Stimulated activated naive CD4-positive, alpha-beta T cell treated with Interleukin-2 at 50 U/mL for 16 hours (primary cell): Measurements from ENCODE around the gene KIF3B.
"Not testable (repeated sequence)": the region's sequence is repeated elsewhere in the genome, so short reads cannot be mapped to it uniquely, and the experiment has no call there.

Experiments used
- DNase-seq: peaks from one replicate; lab custom pipeline; 2025; lab: John Stamatoyannopoulos, UW

KIF3B gene

DNA sequence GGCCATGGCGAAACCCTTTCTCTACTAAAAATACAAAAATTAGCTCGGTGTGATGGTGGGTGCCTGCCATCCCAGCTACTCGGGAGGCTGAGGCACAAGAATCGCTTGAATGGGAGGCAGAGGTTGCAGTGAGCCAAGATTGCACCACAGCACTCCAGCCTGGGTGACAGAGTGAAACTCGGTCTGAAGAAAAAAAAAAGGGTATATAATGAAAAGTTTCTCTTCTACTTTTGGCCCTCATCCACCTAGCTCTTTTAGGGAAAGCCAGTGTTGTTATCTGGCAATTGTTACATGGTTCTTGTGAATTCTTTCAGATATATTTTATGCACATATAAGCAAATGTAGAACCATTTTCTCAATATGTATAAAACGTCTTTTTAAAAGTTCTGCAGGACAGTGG lies 19.0 kb downstream of the KIF3B start:
- DNase-seq: no peak

DNA sequence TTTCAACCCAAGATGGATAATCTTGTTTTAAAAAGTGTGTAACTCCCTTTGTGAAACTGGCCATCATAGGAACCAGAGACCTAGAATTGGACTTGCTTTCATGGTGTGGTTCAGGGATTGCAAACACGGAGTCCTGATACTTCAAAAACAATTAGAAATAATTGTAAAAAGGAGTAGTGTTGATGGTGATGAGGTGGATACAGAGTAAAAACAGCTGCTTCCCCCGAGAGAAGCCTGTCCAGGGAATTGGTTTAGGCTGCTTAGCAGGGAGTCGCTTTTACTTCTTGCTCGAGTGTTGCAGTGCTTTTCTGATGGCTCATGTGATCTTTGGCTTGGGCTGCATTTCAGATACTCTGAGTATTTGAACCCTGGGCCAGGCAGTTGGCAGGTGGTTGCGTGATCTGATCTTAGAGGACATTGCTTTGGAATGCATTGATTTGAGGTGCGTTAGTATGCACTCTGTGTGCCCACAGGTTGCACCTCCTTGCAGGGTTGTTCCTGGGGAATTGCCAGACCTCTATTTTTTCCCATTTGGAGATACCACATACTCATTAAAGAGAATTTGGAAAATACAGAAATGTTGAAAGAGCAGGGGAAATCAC lies 19.5 kb downstream of the KIF3B start:
- no peak for DNase-seq

DNA sequence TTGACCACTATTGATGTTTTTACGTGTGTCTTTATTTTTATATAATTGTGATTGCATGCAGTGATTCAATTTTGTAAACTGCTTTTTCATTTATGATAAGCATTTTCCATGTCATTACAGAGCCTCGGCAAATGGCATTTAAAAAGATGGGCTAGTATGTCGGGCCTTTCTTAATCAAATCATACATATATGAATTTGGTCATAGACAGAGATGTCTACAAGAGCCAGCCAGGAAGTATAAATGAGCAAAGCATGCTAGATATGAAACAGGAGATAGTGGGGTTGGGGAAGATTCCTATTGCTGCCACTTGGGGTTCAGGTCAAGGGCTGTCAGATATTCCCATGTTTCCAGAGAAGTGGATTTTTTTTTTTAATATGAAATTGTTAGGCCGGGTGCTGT lies 20.0 kb downstream of the KIF3B start:
- no peak for DNase-seq

DNA sequence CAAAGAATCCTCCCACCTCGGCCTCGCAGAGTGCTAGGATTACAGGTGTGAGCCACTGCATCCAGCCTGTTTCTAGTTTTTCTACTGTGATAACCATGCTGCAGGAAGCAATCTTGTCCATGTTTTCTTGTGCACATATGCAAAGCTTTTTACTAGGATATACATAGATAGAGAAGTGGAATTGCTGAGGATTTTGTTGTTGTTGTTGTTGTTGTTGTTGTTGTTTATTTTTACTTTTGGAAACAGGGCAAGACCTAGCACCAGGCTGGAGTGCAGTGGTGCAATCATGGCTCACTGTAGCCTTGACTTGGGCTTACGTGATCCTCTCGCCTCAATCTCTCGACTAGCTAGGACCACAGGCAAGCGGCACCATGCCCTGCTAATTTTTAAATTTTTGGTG lies 23.2 kb downstream of the KIF3B start:
- DNase-seq: no peak

DNA sequence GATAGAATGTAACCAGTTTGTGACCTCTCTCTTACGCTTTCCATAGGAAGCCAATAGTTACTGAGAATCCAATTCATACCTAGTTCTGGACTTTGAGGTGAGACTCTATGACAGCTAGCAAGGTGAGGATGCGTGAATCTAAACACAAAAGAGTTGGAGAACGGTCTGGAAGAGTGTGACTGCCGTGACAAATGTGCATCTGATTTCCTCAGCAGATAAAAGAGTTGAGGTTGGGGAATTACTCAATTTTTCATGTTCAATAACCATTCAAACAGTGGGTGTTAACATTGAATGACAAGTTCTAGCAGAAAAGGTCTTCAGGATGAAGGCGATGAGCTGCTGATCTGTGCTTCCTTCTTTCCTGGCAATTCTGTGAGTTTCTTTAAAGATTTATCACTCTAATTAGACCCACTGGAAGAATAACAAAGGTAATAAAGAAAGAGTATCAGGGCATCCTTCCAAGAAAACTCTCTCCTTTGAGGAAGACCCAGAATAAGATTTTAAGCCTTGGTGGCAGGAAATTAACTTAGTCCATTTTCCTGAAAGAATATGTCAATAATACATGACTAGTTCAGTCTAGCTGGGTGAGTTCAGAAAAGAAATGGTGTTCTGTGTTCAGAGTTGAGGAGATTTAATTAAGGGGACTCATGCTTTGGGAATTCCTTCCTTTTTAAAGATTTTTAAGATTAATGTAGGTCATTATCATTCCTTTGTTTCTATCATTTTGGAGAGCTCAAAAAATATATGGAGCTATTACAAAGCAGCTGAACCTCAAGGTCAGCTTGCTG lies 24.5 kb downstream of the KIF3B start:
- no peak for DNase-seq

DNA sequence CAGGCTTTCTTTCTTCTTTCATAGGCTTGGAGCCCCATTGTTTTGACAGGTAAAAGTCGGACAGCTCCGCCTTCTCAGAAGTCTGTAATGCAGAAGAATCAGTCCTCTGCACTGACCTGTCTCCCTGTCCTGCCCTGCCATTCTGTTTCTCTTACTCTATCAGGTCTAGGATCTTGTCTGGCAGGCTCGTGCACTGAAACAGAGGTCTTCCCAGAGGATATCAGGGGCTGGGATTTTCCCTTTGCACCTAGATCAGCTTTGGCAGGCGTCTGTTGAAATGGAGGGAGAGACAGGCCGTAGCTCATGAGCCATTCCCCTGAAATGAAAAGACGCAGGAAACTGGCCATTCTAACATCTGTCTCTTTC lies 25.0 kb downstream of the KIF3B start:
- DNase-seq: no peak

DNA sequence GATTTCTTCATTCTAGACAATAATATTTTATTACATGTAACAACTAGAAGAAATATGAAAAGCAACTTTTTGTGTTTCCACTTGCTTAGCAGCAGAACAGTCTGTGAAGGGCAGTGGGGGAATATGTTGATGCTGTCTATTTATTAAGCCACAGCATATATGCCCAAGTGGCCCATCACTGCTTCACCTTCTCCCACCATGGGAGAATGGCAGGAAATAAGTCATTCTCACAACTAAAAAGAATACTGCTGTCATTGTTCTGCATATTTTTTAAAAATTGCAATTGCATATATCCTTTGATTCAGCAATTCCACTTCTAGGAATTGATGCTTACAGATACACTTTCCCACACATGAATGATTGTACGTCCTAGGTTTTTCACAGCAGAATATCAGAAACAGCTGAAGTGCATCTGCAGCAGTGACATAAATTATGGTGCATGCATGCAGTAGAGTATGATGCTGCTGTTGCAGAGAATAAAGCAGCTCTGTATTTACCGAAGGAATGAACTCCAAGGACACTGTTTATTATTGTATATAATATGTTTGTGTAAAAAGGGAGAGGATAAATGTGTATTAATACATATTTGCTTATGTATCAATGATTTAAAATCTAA lies 26.8 kb downstream of the KIF3B start:
- no peak for DNase-seq

DNA sequence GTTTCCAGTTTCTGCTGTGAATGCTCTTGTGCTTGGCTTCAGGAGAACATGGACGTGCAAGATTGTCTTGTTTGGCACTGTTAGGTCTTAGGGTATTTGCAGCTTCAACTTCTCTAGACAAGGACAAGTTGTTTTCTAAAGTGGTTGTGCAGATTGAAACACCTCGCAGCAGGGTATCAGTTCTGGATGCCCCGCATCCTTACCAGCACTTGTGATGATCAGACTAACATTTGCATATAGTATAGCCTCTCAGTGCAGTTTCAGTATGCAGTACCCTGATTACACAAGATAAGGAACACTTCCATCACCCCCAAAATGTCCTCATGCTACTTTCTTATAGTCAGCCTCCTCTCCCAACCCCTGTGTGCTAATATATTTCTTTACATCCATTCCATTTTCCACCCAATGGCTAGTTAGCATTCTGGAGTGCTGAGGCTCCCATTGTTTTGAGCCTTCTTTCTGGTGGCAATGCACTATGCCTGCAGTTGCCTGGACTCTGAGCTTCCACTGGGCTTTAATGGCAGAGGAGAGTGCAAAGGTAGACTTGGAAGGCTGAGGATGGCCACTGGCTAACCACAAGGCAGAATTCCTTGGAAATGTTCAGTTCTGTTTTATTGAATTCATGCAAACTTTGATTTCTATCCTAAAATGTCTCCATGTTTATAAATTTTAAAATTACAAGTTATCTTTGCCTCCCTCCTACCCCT lies 35.4 kb downstream of the KIF3B start:
- no peak for DNase-seq

DNA sequence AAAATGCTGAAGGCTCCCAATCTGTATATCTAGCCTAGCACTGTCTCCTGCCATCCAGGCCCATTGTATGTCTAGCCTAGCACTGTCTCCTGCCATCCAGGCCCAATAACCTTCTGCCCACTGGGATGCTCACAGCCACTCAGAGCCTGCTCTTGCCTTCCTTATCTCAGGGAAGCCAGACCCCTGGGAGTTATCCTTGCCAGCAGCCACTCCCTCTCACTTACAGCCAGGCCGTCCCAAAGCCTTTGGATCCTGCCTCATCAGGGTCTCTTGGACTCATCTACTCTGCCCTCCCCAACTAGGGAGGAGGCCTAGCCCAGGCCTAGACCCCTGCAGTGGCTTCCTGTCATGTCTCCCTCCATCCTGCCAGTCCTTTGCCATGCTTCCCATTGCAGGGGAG lies 37.3 kb downstream of the KIF3B start:
- no peak for DNase-seq

DNA sequence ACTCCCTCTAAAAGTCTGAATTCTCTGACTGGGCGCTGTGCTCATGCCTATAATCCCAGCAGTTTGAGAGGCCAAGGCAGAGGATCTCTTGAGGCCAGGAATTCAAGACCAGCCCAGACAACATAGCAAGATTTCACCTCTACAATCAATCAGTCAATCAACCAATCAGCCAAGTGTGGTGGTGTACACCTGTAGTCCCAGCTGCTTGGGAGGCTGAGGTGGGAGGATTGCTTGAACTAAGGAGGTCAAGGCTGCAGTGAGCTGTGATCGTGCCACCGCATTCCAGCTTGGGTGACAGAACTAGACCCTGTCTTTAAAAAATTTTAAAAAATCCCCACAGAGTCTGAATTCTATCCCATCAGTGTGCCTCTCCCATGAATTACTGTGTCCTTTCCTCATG lies 37.9 kb downstream of the KIF3B start:
- no peak for DNase-seq

DNA sequence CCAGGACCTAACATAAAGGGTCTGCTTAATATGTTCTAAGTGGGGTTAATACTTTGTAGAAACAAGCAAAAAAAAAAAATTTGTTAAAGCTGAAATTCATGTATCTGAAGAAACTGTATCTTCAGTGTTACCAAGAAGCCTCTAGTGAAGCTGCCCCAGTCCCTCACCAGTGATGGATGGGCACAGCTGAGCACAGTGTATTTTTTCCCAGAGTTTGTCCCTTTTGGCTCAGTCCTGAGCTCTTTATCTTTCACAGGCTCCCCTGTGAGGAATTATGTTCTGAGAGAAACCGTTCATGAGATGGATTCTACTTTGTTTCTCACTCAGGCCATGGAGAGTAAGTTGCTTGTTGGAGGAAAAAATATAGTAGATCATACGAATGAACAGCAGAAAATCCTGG lies 38.4 kb downstream of the KIF3B start:
- no peak for DNase-seq

DNA sequence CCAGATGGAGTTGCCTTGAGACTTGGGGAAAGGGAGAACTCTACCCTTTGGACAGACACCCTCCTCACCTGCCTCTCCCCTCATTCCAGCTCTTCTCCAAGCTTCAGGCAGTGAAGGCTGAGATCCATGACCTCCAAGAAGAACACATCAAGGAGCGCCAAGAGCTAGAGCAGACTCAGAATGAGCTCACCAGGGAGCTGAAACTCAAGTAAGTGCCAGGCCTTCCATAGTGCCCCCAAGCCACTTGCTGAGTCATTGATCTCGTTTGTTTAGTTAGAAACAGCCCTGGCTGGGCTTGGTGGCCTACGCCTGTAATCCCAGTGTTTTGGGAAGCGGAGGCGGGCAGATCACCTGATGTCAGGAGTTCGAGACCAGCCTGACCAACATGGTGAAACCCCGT lies 39.2 kb downstream of the KIF3B start:
- no peak for DNase-seq

DNA sequence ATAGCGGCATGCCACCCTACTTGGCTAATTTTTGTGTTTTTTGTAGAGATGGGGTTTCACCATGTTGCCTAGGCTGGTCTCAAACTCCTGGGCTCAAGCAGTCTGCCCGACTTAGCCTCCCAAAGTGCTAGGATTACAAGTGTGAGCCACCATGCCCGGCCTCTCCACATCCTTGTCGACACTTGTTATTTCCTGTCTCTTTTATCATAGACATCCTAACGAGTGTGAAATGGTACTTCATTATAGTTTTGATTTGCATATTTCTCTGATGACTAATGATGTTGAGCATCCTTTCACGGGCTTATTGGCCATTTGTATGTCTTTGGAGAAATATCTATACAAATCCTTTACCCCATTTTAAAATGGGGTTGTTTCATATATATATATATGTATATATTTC lies 41.6 kb downstream of the KIF3B start:
- DNase-seq: no peak

DNA sequence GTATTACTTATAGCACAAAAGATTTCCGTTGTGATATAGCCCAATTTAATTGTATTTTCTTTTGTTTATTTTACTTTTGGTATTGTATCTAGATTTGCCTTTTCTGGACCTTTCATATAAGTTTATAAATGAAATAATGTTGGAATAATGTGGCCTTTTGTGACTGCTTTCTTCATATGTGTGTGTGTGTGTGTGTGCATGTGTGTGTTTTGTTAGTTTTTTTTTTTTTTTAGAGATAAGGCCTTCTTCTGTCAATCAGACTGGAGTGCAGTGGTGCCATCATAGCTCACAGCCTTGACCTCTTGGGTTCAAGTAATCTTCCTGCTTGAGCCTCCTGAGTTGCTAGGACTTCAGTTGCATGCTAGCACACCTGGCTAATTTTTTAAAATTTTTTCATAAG lies 42.9 kb downstream of the KIF3B start:
- no peak for DNase-seq

DNA sequence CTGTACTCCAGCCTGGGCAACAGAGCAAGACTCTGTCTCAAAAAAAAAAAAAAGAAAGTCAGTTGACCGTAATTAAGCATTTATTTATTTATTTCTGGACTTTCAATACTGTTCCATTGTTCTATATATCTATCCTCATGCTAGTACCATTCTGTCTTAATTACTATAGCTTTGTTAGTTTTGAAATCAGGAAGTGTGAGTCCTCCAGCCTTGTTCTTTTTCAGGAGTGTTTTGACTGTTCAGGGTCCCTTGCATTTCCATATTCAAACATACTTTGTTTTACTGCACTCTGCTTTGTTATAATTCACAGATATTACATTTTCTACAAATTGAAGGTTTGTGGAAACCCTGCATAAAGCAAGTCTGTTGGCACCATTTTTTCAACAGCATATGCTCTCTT lies 43.9 kb downstream of the KIF3B start:
- DNase-seq: no peak

DNA sequence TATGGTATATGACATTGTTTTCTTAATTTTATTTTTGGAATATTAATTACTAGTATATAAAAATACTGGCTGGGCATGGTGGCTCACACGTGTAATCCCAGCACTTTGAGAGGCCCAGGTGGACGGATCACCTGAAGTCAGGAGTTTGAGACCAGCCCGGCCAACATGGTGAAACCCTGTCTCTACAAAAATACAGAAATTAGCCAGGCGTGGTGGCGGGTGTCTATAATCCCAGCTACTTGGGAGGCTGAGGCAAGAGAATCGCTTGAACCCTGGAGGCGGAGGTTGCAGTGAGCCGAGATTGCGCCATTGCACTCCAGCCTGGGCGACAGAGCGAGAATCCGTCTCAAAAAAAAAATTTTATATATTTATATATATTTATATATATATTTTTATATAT lies 44.8 kb downstream of the KIF3B start:
- not testable (repeated sequence) for DNase-seq

DNA sequence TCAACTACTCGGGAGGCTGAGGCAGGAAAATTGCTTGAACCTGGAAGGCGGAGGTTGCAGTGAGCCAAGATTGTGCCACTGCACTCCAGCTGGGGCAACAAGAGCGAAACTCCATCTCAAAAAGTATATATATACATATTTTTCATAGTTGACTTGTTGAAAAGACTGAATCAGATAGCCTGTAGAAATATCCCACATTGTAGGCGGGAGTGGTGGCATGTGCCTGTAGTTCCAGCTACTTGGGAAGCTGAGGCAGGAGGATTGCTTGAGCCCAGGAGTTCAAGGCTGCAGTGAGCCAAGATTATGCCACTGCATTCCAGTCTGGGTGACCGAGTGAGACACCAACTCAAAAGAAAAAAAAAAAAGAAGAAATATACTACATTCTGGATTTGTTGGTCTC lies 46.3 kb downstream of the KIF3B start:
- not testable (repeated sequence) for DNase-seq

DNA sequence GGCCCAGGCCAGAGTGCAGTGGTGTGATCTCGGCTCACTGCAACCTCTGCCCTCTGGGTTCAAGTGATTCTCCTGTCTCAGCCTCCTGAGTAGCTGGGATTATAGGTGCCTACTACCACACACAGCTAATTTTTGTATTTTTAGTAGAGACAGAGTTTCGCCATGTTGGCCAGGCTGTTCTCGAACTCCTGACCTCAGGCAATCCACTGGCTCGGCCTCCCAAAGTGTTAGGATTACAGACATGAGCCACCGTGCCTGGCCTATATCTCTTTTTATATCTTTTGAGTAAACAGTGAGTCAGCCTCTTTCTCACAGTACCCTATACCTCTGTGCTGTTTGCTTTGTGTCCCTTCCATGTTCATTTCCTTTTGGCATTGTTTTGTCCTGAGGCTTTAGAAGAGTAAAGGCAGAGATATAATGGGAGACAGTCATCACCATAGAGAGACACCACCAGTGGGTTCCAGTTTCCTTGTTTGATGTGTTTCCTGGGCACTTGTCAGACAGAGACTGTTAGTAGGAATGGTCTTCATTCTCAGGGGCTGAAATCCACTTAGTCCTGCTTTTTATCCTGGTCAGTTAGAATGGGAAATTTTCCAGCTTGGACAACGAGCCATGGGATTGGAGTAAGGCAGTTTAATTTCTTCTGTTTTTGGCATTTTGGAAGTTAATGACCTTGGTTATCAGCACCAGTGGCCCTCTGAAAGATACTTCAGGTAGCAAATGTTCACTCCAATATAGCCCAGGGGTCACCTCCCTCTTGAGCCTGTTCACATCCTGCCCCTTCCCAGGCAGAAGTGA lies 48.5 kb downstream of the KIF3B start:
- DNase-seq: no peak

DNA sequence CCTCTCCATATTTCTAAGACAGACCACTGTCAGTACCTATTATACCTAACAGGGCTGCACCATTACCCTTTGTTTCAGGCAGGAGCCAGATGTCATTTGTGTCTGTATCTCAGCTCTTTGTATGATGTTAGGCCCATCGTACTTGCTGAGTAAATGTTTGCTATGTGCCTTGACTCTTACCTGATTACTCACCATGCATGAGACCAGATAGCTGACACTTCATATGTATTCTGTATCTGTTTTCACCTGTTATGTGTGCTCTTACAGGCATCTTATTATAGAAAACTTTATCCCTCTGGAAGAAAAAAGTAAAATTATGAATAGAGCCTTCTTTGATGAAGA lies 49.0 kb downstream of the KIF3B start:
- no peak for DNase-seq

DNA sequence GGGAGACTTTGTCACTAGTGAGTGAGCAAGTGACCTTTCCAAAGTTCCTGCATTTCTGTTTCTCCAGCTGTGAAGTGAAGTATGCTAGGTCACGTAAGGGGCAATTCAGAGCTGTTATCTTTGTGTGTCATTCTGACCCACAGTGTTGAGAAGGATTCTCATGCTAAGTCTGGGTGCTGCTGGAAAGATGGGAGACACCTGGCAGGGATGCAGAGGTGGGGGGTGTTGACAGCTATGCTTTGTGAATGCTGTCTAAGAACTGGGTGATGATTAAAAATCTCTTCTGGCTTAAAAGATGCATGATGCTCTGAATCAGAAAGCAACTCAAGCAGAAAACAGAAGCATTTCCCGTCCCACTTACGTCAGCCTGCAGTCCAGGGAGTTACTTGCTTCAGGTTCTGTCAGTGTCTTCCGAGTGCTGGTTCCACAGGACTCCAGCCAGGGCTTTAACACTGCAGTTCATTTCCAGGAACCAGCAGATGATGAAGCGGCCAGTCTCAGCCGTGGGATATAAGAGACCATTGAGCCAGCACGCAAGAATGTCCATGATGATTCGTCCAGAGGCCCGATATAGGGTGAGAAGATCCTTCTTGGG lies 49.7 kb downstream of the KIF3B start:
- no peak for DNase-seq

DNA sequence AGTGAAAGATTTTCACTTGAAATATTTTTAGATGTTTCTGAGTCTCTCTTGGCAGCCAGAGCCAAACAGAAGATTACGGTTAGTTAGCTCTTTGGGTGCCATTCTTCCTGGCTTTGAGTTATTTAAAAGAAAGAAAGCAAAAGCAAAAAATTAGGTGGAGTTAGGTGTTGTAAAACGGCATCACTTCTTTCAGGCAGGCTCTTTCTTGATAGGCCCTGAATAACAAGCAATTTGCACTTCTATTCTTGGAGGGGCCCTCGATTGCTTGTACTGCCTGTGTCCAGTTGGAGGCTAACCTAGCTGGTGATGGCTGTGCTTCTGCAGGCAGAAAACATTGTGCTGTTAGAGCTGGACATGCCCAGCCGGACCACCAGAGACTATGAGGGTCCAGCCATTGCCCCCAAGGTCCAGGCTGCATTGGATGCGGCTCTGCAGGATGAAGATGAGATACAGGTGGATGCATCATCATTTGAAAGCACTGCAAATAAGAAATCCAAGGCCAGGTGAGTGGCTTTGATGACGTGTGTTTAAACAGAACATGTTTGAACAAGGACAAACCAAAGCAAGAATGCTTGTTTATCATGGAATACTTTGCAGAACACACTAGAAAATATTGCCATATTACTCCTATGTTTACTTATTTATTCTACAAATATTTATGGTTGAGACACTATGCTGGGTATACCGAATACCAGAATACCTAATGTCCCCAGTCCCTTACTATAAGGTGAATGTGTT lies 52.5 kb downstream of the KIF3B start:
- no peak for DNase-seq
